GM23338 (cell line): Measurements from ENCODE around the gene SLFN12. TPM values are rescaled to one million over a fixed set of nuclear protein-coding genes. Genes with fewer than 3 reads are reported as not detected.

Experiments
- ATAC-seq: fragments of 200-7000 bp; cut with Tn5 transposase; 3 replicates; pipeline ENCODE4 v1.9.1; 2020
- DNase-seq: peaks from one replicate; pipeline ENCODE4 v3.0.0-alpha.2; 2015; ENCODE audit warnings: low spot score
- H2AFZ ChIP-seq: fragments of 200-600 bp; sonication (generic); 2 replicates; pipeline ENCODE4 v1.8.0; 2016; ENCODE audit warnings: antibody characterized with exemption, mild to moderate bottlenecking, moderate library complexity
- H3F3A ChIP-seq: fragments of 200-600 bp; sonication (generic); replicated peaks from 2 replicates; pipeline ENCODE4 v1.8.0; 2017; ENCODE audit warnings: antibody characterized with exemption, mixed run types, low read depth
- H3K27ac ChIP-seq: fragments of 200-600 bp; sonication (generic); 2 replicates; pipeline ENCODE4 v1.6.1; 2016; ENCODE audit warnings: low read depth
- H3K27me3 ChIP-seq: fragments of 200-600 bp; sonication (generic); 2 replicates; pipeline ENCODE4 v1.8.0; 2016; ENCODE audit warnings: mild to moderate bottlenecking, mixed run types, moderate library complexity; ENCODE audit not compliant: insufficient read depth
- H3K36me3 ChIP-seq: fragments of 200-600 bp; sonication (generic); 2 replicates; pipeline ENCODE4 v1.8.0; 2016; ENCODE audit warnings: mild to moderate bottlenecking; ENCODE audit not compliant: insufficient read depth
- H3K4me1 ChIP-seq: fragments of 200-600 bp; sonication (generic); 2 replicates; pipeline ENCODE4 v1.8.0; 2016; ENCODE audit warnings: mild to moderate bottlenecking, moderate library complexity; ENCODE audit not compliant: insufficient read depth
- H3K4me2 ChIP-seq: fragments of 200-600 bp; sonication (generic); 2 replicates; pipeline ENCODE4 v1.7.1; 2017; ENCODE audit warnings: mixed run types
- H3K4me3 ChIP-seq: fragments of 200-600 bp; sonication (generic); 2 replicates; pipeline ENCODE4 v1.6.1; 2016; ENCODE audit warnings: mixed run types
- H3K79me2 ChIP-seq: fragments of 200-600 bp; sonication (generic); replicated peaks from 2 replicates; pipeline ENCODE4 v1.8.0; 2017; ENCODE audit warnings: mild to moderate bottlenecking; ENCODE audit not compliant: insufficient read depth
- H3K9me2 ChIP-seq: fragments of 200-600 bp; sonication (generic); 2 replicates; pipeline ENCODE4 v1.8.0; 2017; ENCODE audit not compliant: insufficient read depth
- H4K20me1 ChIP-seq: fragments of 200-600 bp; sonication (generic); replicated peaks from 2 replicates; pipeline ENCODE4 v1.8.0; 2017; ENCODE audit warnings: mild to moderate bottlenecking; ENCODE audit not compliant: insufficient read depth
- H3K27ac Mint-ChIP-seq: 2 replicates; pipeline ENCODE4 v1.8.0; 2020; ENCODE audit warnings: inconsistent platforms, mild to moderate bottlenecking, moderate library complexity, mixed read lengths
- H3K27me3 Mint-ChIP-seq: 3 replicates; pipeline ENCODE4 v1.8.0; 2022; ENCODE audit warnings: low read depth, mild to moderate bottlenecking, moderate library complexity, mixed read lengths, inconsistent platforms; ENCODE audit not compliant: insufficient read depth, poor library complexity
- H3K36me3 Mint-ChIP-seq: 3 replicates; pipeline ENCODE4 v1.8.0; 2021; ENCODE audit warnings: low read depth, mild to moderate bottlenecking, inconsistent platforms, moderate library complexity, mixed read lengths
- H3K4me1 Mint-ChIP-seq: 3 replicates; pipeline ENCODE4 v1.8.0; 2020; ENCODE audit warnings: mild to moderate bottlenecking, inconsistent platforms, mixed read lengths
- H3K4me3 Mint-ChIP-seq: 3 replicates; pipeline ENCODE4 v1.8.0; 2021; ENCODE audit warnings: moderate library complexity, mild to moderate bottlenecking, inconsistent platforms, mixed read lengths
- H3K9me3 Mint-ChIP-seq: 3 replicates; pipeline ENCODE4 v1.8.0; 2020; ENCODE audit warnings: moderate library complexity, mild to moderate bottlenecking, inconsistent platforms, mixed read lengths
- CREB1 ChIP-seq: fragments of 250-450 bp; sonication (Bioruptor Pico); IDR thresholded peaks from 2 replicates; pipeline ENCODE4 v1.5.0; 2020; ENCODE audit warnings: low read depth, mild to moderate bottlenecking, moderate library complexity
- CTCF ChIP-seq, 2 experiments: fragments of 200-600 bp in 1 of 2; sonication (generic) in 1 of 2; conservative IDR thresholded peaks; 2 replicates each; pipeline versions ENCODE4 v1.5.1 to v1.6.1; 2016 to 2017; ENCODE audit warnings: antibody characterized with exemption in 2 of 2, low read depth in 2 of 2, mild to moderate bottlenecking in 2 of 2, moderate library complexity in 1 of 2
- ETS1 ChIP-seq: IDR thresholded peaks from 2 replicates; pipeline ENCODE4 v1.6.1; 2016; ENCODE audit warnings: antibody characterized with exemption
- ZNF462 ChIP-seq: fragments of 250-450 bp; sonication (Bioruptor Pico); IDR thresholded peaks from 2 replicates; pipeline ENCODE4 v1.5.0; 2020; ENCODE audit warnings: mild to moderate bottlenecking, moderate library complexity
- polyA plus RNA-seq: library from polyadenylated mRNA; unstranded; fragments of >200 nt; fragmentation: Nextera tagmentation; extraction: Ambion mirVana; gene quantifications from 2 replicates; pipeline ENCODE4 v1.2.1, GENCODE V29; 2016
- total RNA-seq: library from RNA; depleted of rRNA; stranded (reverse); fragments of >200 nt; shearing (Covaris generic); gene quantifications from 2 replicates; pipeline ENCODE4 v1.2.3, GENCODE V29; 2014

SLFN12 gene
- total and polyA plus RNA-seq, 2 experiments from 2014 or later = 3.5 to 9.2 TPM

- H3K4me2 ChIP-seq = no peak overlapping the region
- Mint-ChIP-seq H3K4me1 (no peaks in the 10 kb centered on the region), H3K27ac (no peak overlapping the region), H3K27me3 (peaks cover 4% of the 10 kb centered on the region), H3K36me3 (peaks cover 4% of the 10 kb centered on the region; the same call in 2 of the 3 replicates), H3K4me3 (no peak overlapping the region), H3K9me3 (no peaks in the 10 kb centered on the region; the same call in 2 of the 3 replicates)
- no peaks in the 10 kb centered on the region for H4K20me1 ChIP-seq
- no peak for DNase-seq
- TF ChIP-seq ZNF462 (CRISPR knock-in tag) = no peak
- no peak for TF ChIP-seq CREB1 (CRISPR knock-in tag)
- H3K4me3 ChIP-seq = no peak overlapping the region
- ATAC-seq = no peak
- no peak overlapping the region for H3K27ac ChIP-seq
- H2AFZ ChIP-seq = no peak overlapping the region
- H3K9me2 ChIP-seq = no peaks in the 10 kb centered on the region
- H3K27me3 ChIP-seq = no peaks in the 10 kb centered on the region
- H3K79me2 ChIP-seq = no peaks in the 10 kb centered on the region
- H3K4me1 ChIP-seq = no peaks in the 10 kb centered on the region
- H3F3A ChIP-seq = no peaks in the 10 kb centered on the region
- H3K36me3 ChIP-seq = no peaks in the 10 kb centered on the region
Measured at GRCh38 chr17:35406568-35406967, 25.7 kb downstream of the SLFN12 start.

GRCh38 chr17:35404360-35404759 is 27.9 kb downstream of the SLFN12 start:
- DNase-seq (no peak), ATAC-seq (no peak)
- no peaks in the 10 kb centered on the region for H4K20me1 ChIP-seq
- no peaks in the 10 kb centered on the region for H3K4me1 Mint-ChIP-seq
- H3K9me2 ChIP-seq = no peaks in the 10 kb centered on the region
- no peak overlapping the region for H3K4me3 Mint-ChIP-seq
- H3K27me3 ChIP-seq = no peaks in the 10 kb centered on the region
- H3K36me3 Mint-ChIP-seq = peaks cover 4% of the 10 kb centered on the region
- no peak overlapping the region for H3K27ac Mint-ChIP-seq
- no peak overlapping the region for H3K27ac ChIP-seq
- no peaks in the 10 kb centered on the region for H3K36me3 ChIP-seq
- H3K79me2 ChIP-seq = no peaks in the 10 kb centered on the region
- no peak overlapping the region for H3K4me2 ChIP-seq
- H3K9me3 Mint-ChIP-seq = peaks cover 3% of the 10 kb centered on the region; the same call in 1 of the 3 replicates
- peaks cover 4% of the 10 kb centered on the region for H3K27me3 Mint-ChIP-seq
- no peak overlapping the region for H2AFZ ChIP-seq
- H3K4me3 ChIP-seq = no peak overlapping the region
- no peaks in the 10 kb centered on the region for H3K4me1 ChIP-seq
- no peaks in the 10 kb centered on the region for H3F3A ChIP-seq
- no peak for TF ChIP-seq ETS1
- TF ChIP-seq CTCF (conservative IDR thresholded peaks at IDR 0.05; ENCODE audit: low read depth in 2 of 2) = no peak
